H9 (cell line): ENCODE measurements around the gene SCAF1. TPM values are rescaled to one million over a fixed set of nuclear protein-coding genes. Genes with fewer than 3 reads are reported as not detected.

ENCODE experiments used
- DNase-seq: peaks from one replicate; pipeline ENCODE4 v3.0.0-alpha.2; 2017
- H2AFZ ChIP-seq: one replicate; pipeline ENCODE4 v1.6.1; 2013; ENCODE audit warnings: mild to moderate bottlenecking, low read length, control low read depth, moderate library complexity
- H2AK5ac ChIP-seq: 2 replicates; pipeline ENCODE4 v1.6.1; 2013; ENCODE audit warnings: low read length, control low read depth, mixed read lengths; ENCODE audit not compliant: insufficient read length
- H2BK120ac ChIP-seq: one replicate; pipeline ENCODE4 v1.6.1; 2013; ENCODE audit warnings: low read depth, mild to moderate bottlenecking, low read length, control low read depth, inconsistent platforms; ENCODE audit not compliant: poor library complexity, severe bottlenecking
- H2BK12ac ChIP-seq: 2 replicates; pipeline ENCODE4 v1.6.1; 2013; ENCODE audit warnings: low read length, control low read depth, mixed read lengths, low read depth; ENCODE audit not compliant: insufficient read length
- H2BK15ac ChIP-seq: 2 replicates; pipeline ENCODE4 v1.6.1; 2013; ENCODE audit warnings: low read depth, low read length, control low read depth
- H2BK20ac ChIP-seq: one replicate; pipeline ENCODE4 v1.6.1; 2013; ENCODE audit warnings: low read depth, mild to moderate bottlenecking, low read length, control low read depth, inconsistent platforms; ENCODE audit not compliant: poor library complexity, severe bottlenecking
- H2BK5ac ChIP-seq: 2 replicates; pipeline ENCODE4 v1.6.1; 2013; ENCODE audit warnings: low read length, control low read depth, mixed read lengths; ENCODE audit not compliant: insufficient read length
- H3K14ac ChIP-seq: 2 replicates; pipeline ENCODE4 v1.6.1; 2013; ENCODE audit warnings: low read length, control low read depth; ENCODE audit not compliant: insufficient read depth
- H3K18ac ChIP-seq: 2 replicates; pipeline ENCODE4 v1.6.1; 2013; ENCODE audit warnings: low read depth, mild to moderate bottlenecking, mixed read lengths, low read length, control low read depth; ENCODE audit not compliant: insufficient read length
- H3K23ac ChIP-seq: 2 replicates; pipeline ENCODE4 v1.6.1; 2013; ENCODE audit warnings: low read length, control low read depth, mixed read lengths, low read depth; ENCODE audit not compliant: insufficient read length
- H3K23me2 ChIP-seq: 2 replicates; pipeline ENCODE4 v1.6.1; 2013; ENCODE audit warnings: low read depth, mild to moderate bottlenecking, mixed read lengths, low read length, control low read depth; ENCODE audit not compliant: insufficient read length, poor library complexity, severe bottlenecking
- H3K27ac ChIP-seq: 2 replicates; pipeline ENCODE4 v1.5.1; 2013; ENCODE audit warnings: low read length, control low read depth, mixed read lengths, low read depth; ENCODE audit not compliant: insufficient read length
- H3K27me3 ChIP-seq: 2 replicates; pipeline ENCODE4 v1.6.1; 2013; ENCODE audit warnings: low read length, control low read depth, inconsistent platforms; ENCODE audit not compliant: insufficient read depth
- H3K4ac ChIP-seq: 2 replicates; pipeline ENCODE4 v1.6.1; 2013; ENCODE audit warnings: low read depth, mild to moderate bottlenecking, control low read depth, inconsistent platforms, low read length, moderate library complexity
- H3K4me1 ChIP-seq: 2 replicates; pipeline ENCODE4 v1.6.1; 2013; ENCODE audit warnings: low read length, control low read depth, inconsistent platforms; ENCODE audit not compliant: insufficient read depth
- H3K4me2 ChIP-seq: 2 replicates; pipeline ENCODE4 v1.6.1; 2013; ENCODE audit warnings: low read length, control low read depth, mixed read lengths; ENCODE audit not compliant: insufficient read length, insufficient read depth
- H3K56ac ChIP-seq: 2 replicates; pipeline ENCODE4 v1.6.1; 2013; ENCODE audit warnings: low read depth, mild to moderate bottlenecking, mixed read lengths, low read length, control low read depth; ENCODE audit not compliant: insufficient read length
- H3K79me1 ChIP-seq: 2 replicates; pipeline ENCODE4 v1.6.1; 2013; ENCODE audit warnings: low read depth, mild to moderate bottlenecking, moderate library complexity, low read length, control low read depth, inconsistent platforms; ENCODE audit not compliant: insufficient read depth, poor library complexity, severe bottlenecking
- H3K79me2 ChIP-seq: 2 replicates; pipeline ENCODE4 v1.6.1; 2013; ENCODE audit warnings: low read length, control low read depth, inconsistent platforms; ENCODE audit not compliant: insufficient read depth
- H3K9ac ChIP-seq: 2 replicates; pipeline ENCODE4 v1.6.1; 2013; ENCODE audit warnings: low read length, control low read depth, mixed read lengths; ENCODE audit not compliant: insufficient read length; ENCODE audit errors: extremely low read depth
- H3K9me3 ChIP-seq: one replicate; pipeline ENCODE4 v1.6.1; 2013; ENCODE audit warnings: low read depth, low read length, inconsistent platforms; ENCODE audit not compliant: control insufficient read depth
- H3T11ph ChIP-seq: one replicate; pipeline ENCODE4 v1.6.1; 2013; ENCODE audit warnings: mild to moderate bottlenecking, low read length, control low read depth, inconsistent platforms
- H4K20me1 ChIP-seq: one replicate; pipeline ENCODE4 v1.6.1; 2013; ENCODE audit not compliant: control insufficient read depth, insufficient read length, insufficient read depth
- H4K5ac ChIP-seq: 2 replicates; pipeline ENCODE4 v1.6.1; 2013; ENCODE audit warnings: low read depth, mild to moderate bottlenecking, mixed read lengths, low read length, control low read depth; ENCODE audit not compliant: insufficient read length
- H4K8ac ChIP-seq: replicated peaks from 2 replicates; pipeline ENCODE4 v1.6.1; 2013; ENCODE audit warnings: low read length, control low read depth, mixed read lengths, low read depth; ENCODE audit not compliant: insufficient read length
- H4K91ac ChIP-seq: 2 replicates; pipeline ENCODE4 v1.6.1; 2013; ENCODE audit warnings: low read depth, mild to moderate bottlenecking, moderate library complexity, mixed read lengths, low read length, control low read depth; ENCODE audit not compliant: insufficient read length
- H3K27ac Mint-ChIP-seq, 3 experiments: 2 replicates in 2 of 3; 3 replicates in 1 of 3; pipeline ENCODE4 v1.8.0; 2020 to 2021; ENCODE audit warnings: mixed read lengths in 3 of 3, mild to moderate bottlenecking in 1 of 3, moderate library complexity in 1 of 3
- H3K27me3 Mint-ChIP-seq: 2 replicates; pipeline ENCODE4 v1.8.0; 2021; ENCODE audit warnings: low read depth, mild to moderate bottlenecking, moderate library complexity, mixed read lengths
- H3K36me3 Mint-ChIP-seq, 3 experiments: 2 replicates in 2 of 3; 3 replicates in 1 of 3; pipeline ENCODE4 v1.8.0; 2020 to 2021; ENCODE audit warnings: low read depth in 3 of 3, mixed read lengths in 3 of 3; ENCODE audit not compliant: insufficient read depth in 1 of 3
- H3K4me1 Mint-ChIP-seq, 2 experiments: 2 replicates each; pipeline ENCODE4 v1.8.0; 2020; ENCODE audit warnings: mixed read lengths in 2 of 2
- H3K4me3 Mint-ChIP-seq, 2 experiments: 2 replicates in 1 of 2; 3 replicates in 1 of 2; pipeline ENCODE4 v1.8.0; 2020 to 2021; ENCODE audit warnings: mild to moderate bottlenecking in 2 of 2, mixed read lengths in 2 of 2, moderate library complexity in 1 of 2
- H3K9me3 Mint-ChIP-seq, 2 experiments: 2 replicates in 1 of 2; 3 replicates in 1 of 2; pipeline ENCODE4 v1.8.0; 2020; ENCODE audit warnings: mild to moderate bottlenecking in 2 of 2, mixed read lengths in 2 of 2, moderate library complexity in 1 of 2
- WGBS: extraction: QIAGEN DNeasy Blood & Tissue Kit; methylation state at CpG from one replicate; pipeline ENCODE4 v1.1.7; 2013; ENCODE audit warnings: missing lambda C conversion rate, low lambda C conversion rate, mixed read lengths; ENCODE audit not compliant: insufficient read length; ENCODE audit errors: extremely low coverage; 5-methylcytosine and 5-hydroxymethylcytosine counted together
- total RNA-seq: library from RNA; stranded (reverse); gene quantifications from 2 replicates; pipeline ENCODE4 v1.2.1, GENCODE V29; 2021
- TF ChIP-seq, protein P1 (sequence below): fragments of 200-600 bp; sonication (generic); conservative IDR thresholded peaks from 3 replicates; pipeline ENCODE4 v1.8.0; 2021; ENCODE audit warnings: antibody characterized with exemption, mild to moderate bottlenecking

The SCAF1 gene
- total RNA-seq, 1 experiment from 2014 or later, result 85.3 TPM

DNA sequence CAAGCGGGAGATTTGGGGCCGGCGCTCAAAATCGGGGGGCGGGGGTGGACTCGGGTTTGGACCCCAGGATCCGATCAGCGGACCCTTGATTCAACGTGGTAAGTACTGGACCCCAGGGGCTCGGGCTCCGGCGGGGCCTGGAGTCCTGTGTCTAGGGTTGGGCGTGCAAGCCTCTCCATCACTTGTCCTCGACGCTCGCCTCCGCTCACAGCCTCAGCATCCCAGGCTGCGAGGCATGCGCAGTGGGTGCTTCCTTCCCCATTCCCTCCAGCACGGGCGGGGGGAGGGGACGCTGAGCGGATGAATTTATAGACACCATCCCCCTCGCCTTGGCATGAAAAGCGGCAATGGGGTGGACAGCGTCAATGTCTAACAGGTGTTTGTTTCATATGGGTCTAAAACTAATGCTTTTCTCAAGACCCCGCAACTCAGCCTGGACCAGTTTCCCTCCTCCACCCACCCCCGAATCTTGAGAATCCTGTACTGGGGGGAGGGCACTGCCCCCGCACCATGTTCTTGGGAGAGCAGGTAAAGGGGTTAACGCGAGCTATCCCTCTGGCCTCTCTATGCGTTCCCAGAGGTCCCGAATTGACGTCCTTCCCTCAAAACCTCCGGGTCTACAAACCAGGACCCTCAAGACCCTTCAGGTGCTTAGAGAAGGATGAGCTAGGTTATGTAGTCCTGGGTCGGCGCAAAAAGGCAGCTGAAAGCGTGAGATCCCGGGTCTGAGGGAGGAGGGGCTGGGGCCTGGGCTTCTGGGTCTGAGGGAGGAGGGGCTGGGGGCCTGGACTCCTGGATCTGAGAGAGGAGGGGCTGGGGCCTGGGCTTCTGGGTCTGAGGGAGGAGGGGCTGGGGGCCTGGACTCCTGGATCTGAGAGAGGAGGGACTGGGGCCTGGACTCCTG is 49.5 kb downstream of the SCAF1 start:
- Histone ChIP-seq H4K5ac (no peak overlapping the region), H3K79me1 (no peaks in the 10 kb centered on the region), H3K9ac (peak overlapping the region; percentile 3), H3K79me2 (no peaks in the 10 kb centered on the region), H3K27me3 (no peaks in the 10 kb centered on the region), H4K91ac (no peak overlapping the region), H2BK12ac (no peak overlapping the region), H2BK20ac (no peak overlapping the region), H3K23ac (no peak overlapping the region), H2AFZ (peak overlapping the region; percentile 56), H3K18ac (no peak overlapping the region), H2AK5ac (no peak overlapping the region), H3K4ac (no peak overlapping the region), H2BK15ac (no peak overlapping the region), H3K14ac (no peak overlapping the region), H3T11ph (no peak overlapping the region), H3K4me2 (peak overlapping the region; percentile 98), H4K20me1 (no peaks in the 10 kb centered on the region), H3K27ac (no peak overlapping the region), H4K8ac (no peak overlapping the region), H2BK120ac (no peak overlapping the region), H3K23me2 (peaks cover 19% of the 10 kb centered on the region), H3K4me1 (peaks cover 10% of the 10 kb centered on the region; the same call in 1 of the 2 replicates), H3K56ac (no peak overlapping the region), H3K9me3 (no peaks in the 10 kb centered on the region), H2BK5ac (no peak overlapping the region)
- H3K4me3 Mint-ChIP-seq, result peak overlapping the region; percentile 83 to 98
- WGBS, result no CpG with 5 or more reads among the region's 39 CpGs
- DNase-seq, result peak; percentile 78
- H3K9me3 Mint-ChIP-seq, result peaks cover 0 to 3% of the 10 kb centered on the region in 2 experiments; a peak in 1 of 5 replicates
- TF ChIP-seq, protein P1, sequence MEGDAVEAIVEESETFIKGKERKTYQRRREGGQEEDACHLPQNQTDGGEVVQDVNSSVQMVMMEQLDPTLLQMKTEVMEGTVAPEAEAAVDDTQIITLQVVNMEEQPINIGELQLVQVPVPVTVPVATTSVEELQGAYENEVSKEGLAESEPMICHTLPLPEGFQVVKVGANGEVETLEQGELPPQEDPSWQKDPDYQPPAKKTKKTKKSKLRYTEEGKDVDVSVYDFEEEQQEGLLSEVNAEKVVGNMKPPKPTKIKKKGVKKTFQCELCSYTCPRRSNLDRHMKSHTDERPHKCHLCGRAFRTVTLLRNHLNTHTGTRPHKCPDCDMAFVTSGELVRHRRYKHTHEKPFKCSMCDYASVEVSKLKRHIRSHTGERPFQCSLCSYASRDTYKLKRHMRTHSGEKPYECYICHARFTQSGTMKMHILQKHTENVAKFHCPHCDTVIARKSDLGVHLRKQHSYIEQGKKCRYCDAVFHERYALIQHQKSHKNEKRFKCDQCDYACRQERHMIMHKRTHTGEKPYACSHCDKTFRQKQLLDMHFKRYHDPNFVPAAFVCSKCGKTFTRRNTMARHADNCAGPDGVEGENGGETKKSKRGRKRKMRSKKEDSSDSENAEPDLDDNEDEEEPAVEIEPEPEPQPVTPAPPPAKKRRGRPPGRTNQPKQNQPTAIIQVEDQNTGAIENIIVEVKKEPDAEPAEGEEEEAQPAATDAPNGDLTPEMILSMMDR, result no peak
- H3K4me1 Mint-ChIP-seq, result peaks cover 21 to 40% of the 10 kb centered on the region in 2 experiments
- H3K36me3 Mint-ChIP-seq, result peaks cover 17 to 41% (median 34%) of the 10 kb centered on the region in 3 experiments; a peak in 6 of 7 replicates
- peak overlapping the region; percentile 92 to 97 (median 97) for H3K27ac Mint-ChIP-seq
- no peaks in the 10 kb centered on the region; the same call in 1 of the 2 replicates for H3K27me3 Mint-ChIP-seq
